IPS DF 4.7 (cell line): ENCODE results near the gene ZNF497.
"Not testable (repeated sequence)": the region's sequence is repeated elsewhere in the genome, so short reads cannot be mapped to it uniquely, and the experiment has no call there.

Experiments used
- DNase-seq: peaks from one replicate; pipeline ENCODE4 v3.0.0-alpha.2; 2013; ENCODE audit warnings: low spot score; ENCODE audit errors: extremely low read depth

ZNF497 gene

GRCh38 chr19:58362272-58362994 lies at the start of gene ZNF497:
Gene ZNF497, minus strand, starts transcription at chr19:58362751. Its CDS starts 5,116 bp downstream, at chr19:58357635.
- DNase-seq = no peak

DNA sequence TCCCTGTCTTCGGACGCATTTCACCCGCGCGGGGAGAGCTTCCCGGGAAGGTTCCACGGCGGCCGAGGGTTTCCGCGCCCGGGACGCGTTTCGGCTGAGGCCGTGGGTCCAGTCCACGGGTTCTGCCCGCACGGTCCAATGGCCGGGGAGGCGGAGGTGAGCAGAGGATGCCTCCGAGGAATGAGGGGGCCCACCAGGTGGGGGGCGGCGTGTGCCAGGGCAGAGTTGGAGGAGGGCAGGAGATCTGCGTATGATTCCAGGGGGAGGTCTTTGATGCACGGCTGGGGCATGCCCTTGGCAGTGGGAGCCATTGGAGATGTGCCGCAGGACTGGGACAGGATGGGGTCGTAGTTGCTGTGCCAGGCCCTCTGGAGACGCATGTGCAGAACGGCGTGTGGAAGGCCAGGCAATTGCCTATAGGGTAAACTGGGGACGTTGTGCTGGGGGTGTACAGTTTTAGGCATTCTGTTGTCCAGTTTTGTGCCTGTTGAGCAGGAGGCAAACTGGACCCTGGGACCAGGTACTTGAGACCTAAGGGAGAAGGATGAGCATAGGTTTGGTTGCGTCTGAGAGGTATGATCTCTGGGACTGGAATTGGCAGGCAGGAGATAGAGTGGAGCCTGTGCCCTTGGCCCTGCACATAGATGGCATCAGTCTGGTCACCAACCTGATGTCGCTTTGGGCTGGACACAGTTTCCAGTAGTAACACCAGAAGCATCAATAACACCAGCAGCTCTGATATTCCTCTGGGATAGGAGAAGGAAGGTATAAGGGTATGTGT lies 46.6 kb upstream of the ZNF497 start:
- DNase-seq = no peak

DNA sequence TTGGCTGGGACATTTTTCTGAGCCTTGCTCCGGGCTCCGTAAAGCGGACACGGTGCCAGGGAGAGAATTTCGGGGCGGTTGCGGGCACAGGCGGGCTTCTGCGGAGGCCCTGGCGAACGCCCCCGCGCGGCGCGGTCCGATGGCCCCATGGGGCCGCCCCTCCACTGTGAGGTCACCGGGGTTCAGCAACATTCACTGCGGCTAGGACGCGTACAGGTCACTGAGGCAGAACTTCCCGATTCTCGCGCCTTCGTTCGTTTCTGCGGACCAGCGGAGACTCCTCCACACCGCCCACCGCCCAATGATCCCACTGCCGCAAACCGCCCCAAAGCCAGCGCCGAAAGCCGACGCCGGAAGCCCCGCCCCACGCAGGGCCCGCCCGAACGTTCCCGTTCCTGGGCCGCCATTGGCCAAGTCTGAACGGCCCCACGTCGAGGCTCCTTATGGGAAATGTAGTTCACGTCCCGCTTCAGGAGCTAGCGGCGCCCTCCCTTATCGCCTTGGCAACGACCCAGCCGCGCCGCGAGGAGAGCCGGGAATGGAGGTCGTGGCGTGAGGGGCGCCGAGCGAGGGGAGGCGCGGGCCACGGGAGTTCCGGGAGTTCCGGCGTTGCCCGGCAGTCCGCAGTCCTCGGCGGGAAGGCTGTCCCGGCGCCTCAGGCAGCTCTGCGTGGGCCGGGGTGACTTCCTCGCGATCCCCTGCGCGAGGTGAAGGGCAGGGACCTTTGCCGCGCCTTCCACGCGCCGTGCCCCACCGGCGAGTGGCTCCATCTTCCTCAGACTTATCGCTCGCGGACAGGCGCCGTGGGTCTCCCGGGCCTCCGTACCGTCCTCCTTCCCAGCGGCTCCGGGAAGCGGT lies 45.8 kb upstream of the ZNF497 start, which contains the start of gene ZNF584:
TSS of gene ZNF584 (plus strand) at position 498 of the 858 bp plus-strand sequence. CDS start 499 bp downstream, outside the sequence.
- DNase-seq = peak; percentile 66

DNA sequence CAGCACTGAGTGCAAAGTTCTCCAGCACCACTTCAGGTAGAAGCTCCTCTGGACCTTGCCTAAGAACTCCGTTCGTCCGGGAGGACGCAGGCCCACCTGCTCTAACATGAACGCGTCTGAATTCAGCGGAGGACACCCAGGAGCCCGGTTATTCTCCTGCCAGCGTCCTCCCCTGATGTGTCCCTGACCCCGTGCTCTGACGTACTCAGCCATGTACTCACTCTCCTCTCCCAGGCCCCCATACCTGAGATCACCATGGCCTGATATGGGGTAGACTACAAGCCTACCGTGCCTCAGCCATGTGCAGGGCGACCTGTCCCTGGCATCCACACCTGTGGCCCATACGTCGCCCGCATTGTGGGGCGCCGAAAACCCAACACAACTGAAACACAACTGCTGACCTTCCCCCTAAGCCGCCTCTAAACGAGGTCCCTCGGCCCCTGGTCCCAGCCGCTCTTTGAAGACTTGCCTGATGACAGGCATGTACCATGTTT lies 45.2 kb upstream of the ZNF497 start:
- DNase-seq = no peak

DNA sequence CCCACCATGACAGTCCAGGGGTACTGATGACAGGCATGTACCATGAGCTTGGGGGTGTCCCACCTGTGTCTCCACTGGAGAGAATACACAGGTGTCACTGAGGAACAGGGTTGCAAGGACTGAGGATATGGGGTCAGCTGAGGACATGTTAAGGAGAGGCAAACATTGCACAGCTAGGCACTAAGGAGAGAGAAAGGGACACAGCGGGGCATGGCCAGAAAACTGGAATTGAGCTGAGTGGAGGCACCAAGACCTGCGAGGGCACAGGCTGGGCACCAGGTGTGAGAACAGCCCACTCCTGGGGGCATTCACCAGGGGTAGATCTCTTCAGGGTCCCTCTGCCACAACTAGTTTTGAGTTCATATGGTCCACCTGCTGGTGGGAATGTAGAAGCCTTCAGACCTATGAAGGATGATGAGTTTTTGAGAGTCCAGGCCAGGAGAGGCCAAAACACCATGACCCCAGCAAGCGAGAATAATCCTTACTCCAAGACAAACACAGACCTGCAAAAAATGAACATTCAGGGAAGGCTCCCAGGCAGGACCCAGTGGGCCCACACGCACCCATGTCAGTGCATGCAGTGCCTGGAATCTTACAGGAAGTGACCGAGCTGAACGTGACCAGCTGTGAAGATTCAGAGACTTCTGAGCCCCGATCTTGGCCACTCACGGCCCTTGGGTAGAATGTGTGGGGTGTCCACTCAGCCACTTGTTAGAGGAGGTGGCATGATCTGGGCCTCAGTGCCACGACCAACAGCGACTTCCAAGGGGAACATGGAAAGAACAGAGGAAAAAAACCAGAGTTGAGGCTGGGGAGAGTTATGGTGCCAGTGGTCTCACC lies 44.5 kb upstream of the ZNF497 start:
- DNase-seq = no peak

- DNase-seq = not testable (repeated sequence)
These were observed 41.4 kb upstream of the ZNF497 start for GRCh38 chr19:58403920-58404478.

DNA sequence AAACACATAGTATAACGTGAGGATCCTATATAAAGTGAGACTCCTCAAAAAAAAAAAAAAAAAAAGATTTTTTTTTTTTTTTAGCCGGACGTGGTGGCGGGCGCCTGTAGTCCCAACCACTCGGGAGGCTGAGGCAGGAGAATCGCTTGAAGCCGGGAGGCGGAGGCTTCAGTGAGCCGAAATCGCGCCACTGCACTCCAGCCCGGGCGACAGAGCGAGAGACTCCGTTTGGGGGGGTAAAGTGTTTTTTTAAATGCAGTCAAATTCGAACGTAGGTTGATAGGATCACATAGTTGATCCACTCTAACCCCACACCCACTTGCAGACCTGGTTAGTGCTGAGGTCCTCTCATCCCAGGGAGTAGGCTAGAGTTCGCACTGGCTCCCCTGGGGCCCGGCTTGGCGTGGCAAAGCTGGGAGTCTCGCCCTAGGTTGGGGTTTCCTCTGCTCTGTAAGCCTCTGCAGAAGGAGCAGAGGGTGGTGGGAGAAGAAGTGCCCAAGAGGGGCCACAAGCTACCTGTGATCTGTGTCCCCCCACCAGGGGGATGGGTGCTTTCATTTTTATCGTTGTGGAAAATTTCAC lies 39.4 kb upstream of the ZNF497 start:
- DNase-seq = no peak

GRCh38 chr19:58400916-58401839 lies 38.6 kb upstream of the ZNF497 start:
- peak; percentile 99 for DNase-seq

- DNase-seq = no peak
These were observed 37.9 kb upstream of the ZNF497 start for GRCh38 chr19:58400316-58400915.

GRCh38 chr19:58399903-58400302 lies 37.4 kb upstream of the ZNF497 start:
- DNase-seq = no peak

DNA sequence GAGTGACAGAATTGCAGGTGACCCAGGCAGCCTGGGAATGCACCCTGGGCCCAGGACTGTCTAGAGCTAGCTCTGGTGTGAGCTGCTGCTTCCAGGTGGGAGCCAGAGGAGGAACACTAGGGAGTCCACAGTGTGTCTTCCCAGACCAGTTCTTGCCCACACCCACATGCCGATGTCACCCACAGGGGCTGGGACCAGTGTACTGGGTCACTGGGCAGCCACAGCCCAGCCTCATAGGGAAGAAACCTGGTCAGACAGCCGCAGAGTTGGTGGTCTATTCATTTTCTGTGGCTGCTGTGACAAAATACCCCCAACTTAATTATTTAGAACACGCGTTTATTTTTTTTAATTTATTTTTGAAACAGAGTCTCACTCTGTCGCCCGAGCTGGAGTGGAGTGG lies 36.0 kb upstream of the ZNF497 start:
- no peak for DNase-seq

DNA sequence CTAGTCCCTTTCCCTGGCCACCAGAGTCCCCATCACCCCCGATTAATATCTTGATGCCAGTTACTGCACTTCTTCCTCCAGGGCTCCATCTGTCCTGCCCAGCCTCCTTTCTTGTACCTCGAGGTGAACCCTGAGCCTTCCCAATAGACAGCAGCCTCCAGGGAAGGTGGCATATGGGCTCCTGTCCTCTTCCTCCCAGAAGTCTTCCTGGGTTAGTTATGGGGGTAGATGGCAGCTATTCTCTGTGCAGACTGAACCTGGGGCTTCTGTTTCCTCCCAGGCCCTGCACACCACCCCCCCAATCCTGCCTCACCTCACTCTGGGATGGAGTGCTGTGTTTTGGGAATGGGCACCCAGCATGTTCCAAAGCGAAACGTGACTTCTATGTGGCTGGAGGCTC lies 35.5 kb upstream of the ZNF497 start:
- DNase-seq = no peak

- no peak for DNase-seq
These were observed 35.0 kb upstream of the ZNF497 start for GRCh38 chr19:58397533-58398037.

DNA sequence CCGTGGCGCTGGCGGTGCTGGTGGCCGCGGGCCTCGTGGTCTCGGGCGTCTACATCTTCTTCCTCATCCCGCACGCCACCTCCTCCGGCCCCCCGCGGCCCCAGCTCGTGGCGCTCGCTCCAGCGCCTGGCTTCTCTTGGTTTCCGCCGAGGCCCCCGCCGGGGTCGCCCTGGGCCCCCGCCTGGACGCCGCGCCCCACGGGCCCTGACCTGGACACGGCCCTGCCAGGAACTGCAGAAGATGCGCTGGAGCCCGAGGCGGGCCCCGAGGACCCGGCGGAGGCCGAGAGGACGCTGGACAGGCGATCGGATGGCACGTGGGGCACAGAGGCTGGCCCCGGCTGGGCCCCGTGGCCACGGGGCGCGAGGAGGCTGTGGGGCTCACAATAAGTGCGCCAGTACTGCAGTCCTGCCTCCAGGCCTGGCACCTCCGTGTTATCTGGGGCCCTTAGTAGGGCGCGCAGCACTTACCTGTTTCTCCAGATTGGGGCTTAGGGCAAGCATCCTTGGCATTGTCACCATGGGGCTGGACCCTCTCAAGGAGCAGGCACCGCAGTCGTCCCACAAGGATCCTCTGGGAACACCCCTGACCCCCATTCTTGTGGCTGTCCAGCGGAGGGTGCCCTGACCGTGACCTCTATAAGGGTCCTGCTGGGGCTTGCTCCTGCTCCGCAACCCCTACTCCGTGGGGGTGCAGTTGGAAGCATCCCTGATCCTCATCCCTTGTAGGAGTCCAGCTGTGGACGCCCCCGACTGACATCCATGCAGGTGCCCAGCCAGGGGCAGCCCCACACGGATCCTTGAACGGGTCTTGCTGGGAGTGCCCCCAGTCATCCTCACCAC lies 34.4 kb upstream of the ZNF497 start:
- DNase-seq = no peak

- no peak for DNase-seq
These were observed 33.6 kb upstream of the ZNF497 start for GRCh38 chr19:58395979-58396627.

GRCh38 chr19:58395220-58395978 lies 32.8 kb upstream of the ZNF497 start, which contains the start of gene RNF225:
Gene RNF225, plus strand, starts transcription at chr19:58395656. Its CDS starts 434 bp downstream, at chr19:58396090.
- DNase-seq = peak; percentile 49
